HG03064 (cell line): ENCODE measurements around the gene SMARCAD1.

Experiments used
- ATAC-seq: cut with Tn5 transposase; IDR thresholded peaks from one replicate; pipeline ENCODE4 v1.9.1; 2021; ENCODE audit warnings: low read depth; ENCODE audit not compliant: unreplicated experiment

The SMARCAD1 gene

DNA sequence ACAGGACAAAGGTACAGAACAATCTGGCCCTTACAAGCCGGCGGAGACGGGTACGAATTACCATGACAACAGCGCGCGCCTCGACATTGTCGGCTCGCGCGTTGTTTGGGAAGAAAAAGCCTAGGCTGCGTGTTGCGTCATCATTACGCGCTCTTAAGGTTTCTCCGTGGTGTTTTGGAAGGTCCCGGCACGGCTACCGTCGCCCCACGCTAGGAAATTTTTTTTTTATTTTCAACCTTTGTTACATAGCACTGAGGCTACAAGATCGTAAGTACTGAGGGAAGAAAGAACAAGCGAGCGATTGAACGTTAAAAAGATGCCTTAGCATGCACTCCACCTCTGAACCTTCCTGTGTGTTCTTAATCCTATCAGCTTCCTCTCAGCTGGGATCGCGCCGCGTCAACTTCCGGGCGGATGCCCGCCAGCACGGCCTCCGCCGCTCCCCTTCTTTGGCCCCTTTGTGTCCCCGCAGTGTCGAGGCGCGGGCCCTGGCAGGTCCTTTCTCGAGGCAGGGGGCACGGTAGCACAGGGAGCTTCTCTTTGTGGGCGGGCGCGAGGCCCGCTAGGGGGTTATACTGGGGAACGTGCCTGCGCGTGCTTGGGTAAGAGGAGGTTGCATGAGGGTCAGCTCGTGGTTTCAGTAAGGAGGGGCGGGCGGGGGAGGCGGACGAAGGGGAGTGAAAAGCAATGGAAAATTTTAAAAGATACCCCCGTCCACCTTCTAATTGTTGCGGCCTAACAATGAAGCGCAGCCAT lies at the start of gene SMARCAD1:
TSS of gene SMARCAD1 (plus strand) at position 397 of the 756 bp plus-strand sequence. CDS start 530 bp downstream, outside the sequence.
- ATAC-seq, result peak; percentile 97

DNA sequence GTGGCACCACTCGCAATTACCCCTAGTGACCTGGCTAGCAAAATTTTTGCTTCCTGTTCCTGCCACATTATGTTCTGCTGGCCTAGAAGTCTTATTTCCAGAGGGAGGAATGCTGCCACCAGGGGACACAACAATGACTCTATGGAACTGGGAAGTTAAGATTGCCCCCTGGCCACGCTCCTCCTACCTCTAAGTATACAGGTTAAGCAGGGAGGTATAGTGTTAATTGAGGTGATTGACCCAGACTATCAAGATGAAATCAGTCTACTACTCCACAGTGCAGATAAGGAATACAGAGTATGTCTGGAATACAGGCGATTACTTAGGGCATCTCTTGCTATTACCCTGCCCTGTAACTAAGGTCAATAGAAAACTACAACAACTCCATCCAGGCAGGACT lies 48.8 kb upstream of the SMARCAD1 start:
- no peak for ATAC-seq

DNA sequence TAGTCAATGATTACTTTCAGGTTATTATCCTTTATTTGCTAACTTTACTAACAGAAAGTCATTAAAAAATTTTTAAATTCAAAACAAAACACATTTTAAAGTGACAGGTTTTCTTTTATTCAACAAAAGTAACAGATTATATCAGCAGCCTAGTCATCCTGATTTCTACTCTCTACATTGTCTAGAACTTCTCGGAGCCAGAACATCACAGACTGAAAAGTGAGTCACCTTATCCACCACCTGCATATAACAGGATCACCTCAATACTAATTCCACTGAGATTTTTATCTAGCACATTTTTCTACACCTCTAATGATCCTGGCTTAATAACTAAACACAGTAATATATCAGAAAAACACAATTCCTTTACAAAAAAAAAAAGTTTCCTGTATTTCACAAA lies 47.9 kb upstream of the SMARCAD1 start:
- no peak for ATAC-seq

DNA sequence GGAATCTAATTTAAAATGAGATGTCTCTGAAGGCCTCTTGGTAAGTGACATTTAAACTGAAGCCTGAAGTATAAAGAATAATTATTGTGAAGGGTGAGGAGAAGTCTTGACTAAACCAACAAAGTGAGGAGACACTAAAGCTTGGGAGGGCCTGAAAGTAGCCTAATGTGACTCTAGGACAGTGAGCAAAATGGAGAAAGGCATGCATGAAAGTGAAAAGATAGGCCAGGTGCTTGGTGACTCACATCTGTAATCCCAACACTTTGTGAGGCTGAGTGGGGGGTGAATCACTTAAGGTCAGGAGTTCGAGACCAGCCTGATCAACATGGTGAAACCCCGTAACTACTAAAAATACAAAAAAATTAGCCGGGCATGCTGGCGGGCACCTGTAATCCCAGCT lies 46.9 kb upstream of the SMARCAD1 start:
- peak; percentile 61 for ATAC-seq

DNA sequence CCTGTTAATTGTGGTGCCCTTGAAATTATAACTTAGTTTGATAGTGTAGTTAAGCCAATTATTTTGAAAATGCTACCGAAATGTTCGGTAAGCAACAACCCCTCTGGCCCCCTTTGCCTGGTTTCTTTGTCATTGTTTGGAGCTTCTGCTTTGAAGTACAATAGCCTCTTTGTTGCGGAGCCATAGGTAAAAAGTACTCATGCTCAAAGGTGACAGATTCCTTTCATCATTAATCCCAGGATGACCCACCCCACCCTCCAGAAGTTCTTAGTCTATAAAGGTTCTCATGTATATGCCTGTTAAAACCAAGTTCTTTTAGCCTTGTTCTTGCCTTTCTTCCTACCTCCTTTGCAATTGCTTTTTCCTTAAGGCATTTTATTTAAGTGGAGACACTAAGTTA lies 42.4 kb upstream of the SMARCAD1 start:
- no peak for ATAC-seq

DNA sequence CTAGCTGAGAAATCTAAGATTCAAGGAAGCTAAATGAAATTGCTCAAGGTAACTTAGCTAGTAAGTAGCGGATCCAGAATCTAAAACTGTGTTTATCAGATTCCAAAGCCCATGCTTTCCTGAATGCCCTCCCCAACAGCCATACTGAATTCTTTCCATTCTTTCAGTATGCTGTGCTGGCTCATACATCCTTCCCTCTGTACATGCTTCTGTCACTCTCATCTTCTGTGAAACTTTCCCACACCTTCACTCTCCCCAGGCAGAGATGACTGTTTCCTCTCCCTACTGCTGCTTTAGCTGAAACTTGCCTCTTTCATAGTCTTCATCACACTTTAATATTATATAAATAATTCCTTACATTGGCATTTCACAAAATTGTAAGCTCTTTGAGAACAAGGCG lies 39.3 kb upstream of the SMARCAD1 start:
- ATAC-seq, result no peak

- ATAC-seq, result no peak
Observed at GRCh38 chr4:94169803-94170372, 37.8 kb upstream of the SMARCAD1 start.

DNA sequence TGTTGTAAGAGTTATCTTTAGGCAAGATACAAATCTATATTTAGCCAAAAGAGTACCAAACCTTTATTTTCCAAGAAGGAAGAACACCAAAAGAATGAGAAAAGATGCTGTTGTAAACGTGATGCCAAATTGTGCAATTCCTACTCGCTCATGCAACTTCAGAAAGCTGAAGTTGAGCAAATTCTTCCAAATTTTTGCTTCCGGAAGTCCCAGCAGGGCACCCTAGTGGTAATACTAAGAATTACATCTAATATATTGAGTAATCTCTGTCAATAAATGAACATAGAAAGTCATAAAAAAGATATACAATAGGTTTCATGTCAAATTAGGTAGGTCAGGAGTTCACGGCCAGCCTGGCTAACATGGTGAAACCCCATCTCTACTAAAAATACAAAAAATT lies 36.0 kb upstream of the SMARCAD1 start:
- ATAC-seq, result no peak

DNA sequence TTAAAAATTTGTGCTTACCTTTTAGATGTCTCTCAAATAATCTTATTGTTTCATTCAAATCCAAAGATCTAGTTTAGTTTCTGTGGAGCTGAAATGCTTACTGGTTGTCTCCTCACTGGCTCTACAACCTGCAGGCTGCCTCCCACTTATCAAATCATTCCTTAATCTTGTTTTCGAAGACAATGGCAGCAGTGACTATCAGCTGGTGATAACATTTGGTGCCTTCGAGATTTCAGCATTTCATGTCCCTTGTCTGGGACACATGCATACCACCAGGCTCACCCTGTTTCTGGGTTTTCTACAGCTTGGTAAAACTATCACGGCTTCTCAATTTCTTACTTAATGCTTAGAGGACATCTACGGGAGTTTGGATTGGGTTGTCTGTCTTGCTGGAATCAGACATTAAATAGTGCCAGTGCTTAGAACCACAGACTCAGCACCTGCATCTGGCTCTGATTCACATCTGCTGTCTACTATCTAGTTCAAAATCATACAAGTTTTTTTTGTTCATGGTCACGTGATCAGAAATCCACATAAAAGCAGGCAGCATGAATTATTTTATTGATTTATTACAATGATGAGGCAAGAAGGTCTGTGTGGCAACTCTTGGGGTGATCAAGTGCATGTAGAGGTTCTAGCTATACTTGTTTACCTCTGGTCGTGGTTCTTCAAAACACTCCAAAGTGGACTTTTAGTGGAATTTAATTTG lies 32.0 kb upstream of the SMARCAD1 start:
- no peak for ATAC-seq

DNA sequence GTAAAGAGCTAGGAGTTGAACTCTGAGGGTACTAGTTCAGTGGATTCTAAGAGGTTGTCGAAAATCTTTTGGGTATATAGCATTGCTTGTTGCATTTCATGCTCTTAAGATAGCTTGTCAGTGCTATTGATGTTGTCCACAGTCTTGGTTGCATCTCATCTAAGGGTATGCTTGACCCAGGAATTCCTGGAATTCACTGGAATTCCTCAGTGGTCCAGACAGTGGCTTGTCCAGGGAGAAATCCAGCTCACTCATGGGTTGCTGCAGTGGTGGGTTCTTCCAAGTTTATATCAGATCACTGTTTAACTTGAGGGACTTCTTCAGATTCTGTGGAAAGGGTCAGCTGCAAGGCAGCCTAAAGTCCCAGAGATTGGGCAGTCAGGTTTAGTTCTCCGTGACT lies 29.8 kb upstream of the SMARCAD1 start:
- ATAC-seq, result no peak

- ATAC-seq, result no peak
Observed at GRCh38 chr4:94181815-94182214, 25.9 kb upstream of the SMARCAD1 start.

- ATAC-seq, result no peak
Observed at GRCh38 chr4:94202769-94203168, 4.9 kb upstream of the SMARCAD1 start.

GRCh38 chr4:94208266-94208665 lies 601 bp downstream of the SMARCAD1 start:
- ATAC-seq, result no peak

DNA sequence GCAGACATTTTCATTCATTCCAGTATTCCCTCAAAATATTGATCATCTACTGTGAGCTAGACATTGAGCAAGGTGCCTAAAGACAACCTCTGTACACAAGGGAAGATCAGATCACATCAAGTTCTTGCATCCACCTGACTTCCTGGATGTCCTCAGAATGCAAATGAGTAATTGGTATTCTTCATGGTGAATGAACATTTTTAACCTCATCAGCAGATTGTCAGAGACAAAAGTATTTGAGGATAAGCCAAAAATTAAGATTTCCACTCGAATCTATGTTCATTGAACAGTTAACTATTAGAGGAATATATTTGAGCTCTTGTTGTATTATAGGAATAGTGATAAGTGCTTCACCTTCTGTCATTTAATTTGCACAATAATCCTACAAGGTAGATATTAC lies 1.3 kb downstream of the SMARCAD1 start:
- ATAC-seq, result no peak

GRCh38 chr4:94211861-94212260 lies 4.2 kb downstream of the SMARCAD1 start:
- ATAC-seq, result no peak

- no peak for ATAC-seq
Observed at GRCh38 chr4:94214703-94215319, 7.1 kb downstream of the SMARCAD1 start.

- ATAC-seq, result no peak
Observed at GRCh38 chr4:94216394-94216793, 8.7 kb downstream of the SMARCAD1 start.

GRCh38 chr4:94219402-94219801 lies 11.7 kb downstream of the SMARCAD1 start:
- no peak for ATAC-seq

GRCh38 chr4:94221916-94222315 lies 14.3 kb downstream of the SMARCAD1 start:
- ATAC-seq, result no peak

- ATAC-seq, result no peak
Observed at GRCh38 chr4:94225449-94225848, 17.8 kb downstream of the SMARCAD1 start.

- ATAC-seq, result no peak
Observed at GRCh38 chr4:94226763-94227162, 19.1 kb downstream of the SMARCAD1 start.
